HG03439 (cell line): ENCODE data around the gene HK1.
"Not testable (repeated sequence)": the region's sequence is repeated elsewhere in the genome, so short reads cannot be mapped to it uniquely, and the experiment has no call there.

Experiments
- ATAC-seq: cut with Tn5 transposase; IDR thresholded peaks from one replicate; pipeline ENCODE4 v1.9.1; 2021; ENCODE audit warnings: mild to moderate bottlenecking, moderate library complexity; ENCODE audit not compliant: unreplicated experiment

HK1 gene

DNA sequence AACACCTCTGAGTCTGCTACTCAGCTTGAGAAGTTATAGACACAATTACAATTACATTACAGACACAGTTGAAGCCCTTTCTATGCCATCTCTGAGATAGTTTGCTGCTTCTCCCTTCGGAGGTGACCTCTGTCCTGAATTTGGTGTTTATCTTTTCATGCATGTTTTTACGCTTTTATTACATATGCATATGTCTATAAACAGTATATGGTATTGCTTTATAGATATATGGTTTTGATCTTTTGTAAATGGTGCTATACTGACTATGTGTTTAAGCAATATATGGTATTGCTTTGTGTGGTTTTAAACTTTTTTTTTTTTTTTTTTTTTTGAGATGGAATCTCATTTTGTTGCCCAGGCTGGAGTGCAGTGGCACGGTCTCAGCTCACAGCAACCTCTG is 48.4 kb downstream of the HK1 start:
- ATAC-seq, result no peak

DNA sequence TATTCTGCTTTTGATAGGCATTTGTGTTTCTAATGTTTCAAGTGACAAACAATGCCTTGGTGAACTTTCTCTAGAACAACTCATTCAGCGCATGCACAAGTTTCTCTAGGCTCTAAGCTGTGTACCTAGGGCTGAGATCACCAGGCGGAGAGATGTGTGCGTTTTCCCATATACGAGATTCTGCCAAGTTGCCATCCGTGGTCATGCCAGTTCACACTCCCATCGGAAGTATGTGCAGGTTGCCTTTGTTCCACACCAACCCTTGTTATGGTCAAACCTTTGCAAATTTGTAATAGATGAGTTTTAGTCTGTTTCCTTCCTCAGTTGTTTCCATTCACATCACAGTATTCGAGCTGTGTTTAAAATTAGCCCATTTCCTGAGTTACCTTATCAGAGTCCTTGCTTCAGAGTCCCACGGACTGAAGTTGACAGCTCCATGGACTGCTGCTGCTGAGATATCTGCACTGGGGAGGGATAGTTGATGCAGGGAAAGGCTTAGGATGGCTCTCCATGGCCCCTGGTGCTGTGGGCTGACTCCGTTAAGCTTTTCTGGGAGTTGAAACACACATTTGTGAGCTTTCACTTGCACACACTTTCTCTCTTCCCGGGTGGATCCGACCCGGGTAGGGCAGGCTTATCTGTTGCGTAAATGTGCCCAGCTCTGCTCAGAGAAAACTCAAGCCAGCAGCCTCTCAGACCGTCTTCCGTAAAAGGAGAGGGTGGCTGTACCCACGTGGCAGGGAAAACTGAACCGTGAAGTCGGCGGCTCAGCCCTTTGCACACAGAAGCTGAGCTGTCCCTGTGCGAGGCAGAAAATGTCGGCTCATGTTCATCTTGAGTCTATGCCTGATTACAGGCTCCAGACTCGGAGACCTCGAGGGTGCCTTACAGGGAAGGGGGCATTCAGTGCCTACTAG is 49.4 kb downstream of the HK1 start:
- peak; percentile 74 for ATAC-seq

- no peak for ATAC-seq
Observed at GRCh38 chr10:69328380-69328735, 50.1 kb downstream of the HK1 start.

- not testable (repeated sequence) for ATAC-seq
Observed at GRCh38 chr10:69328888-69329287, 50.6 kb downstream of the HK1 start.

DNA sequence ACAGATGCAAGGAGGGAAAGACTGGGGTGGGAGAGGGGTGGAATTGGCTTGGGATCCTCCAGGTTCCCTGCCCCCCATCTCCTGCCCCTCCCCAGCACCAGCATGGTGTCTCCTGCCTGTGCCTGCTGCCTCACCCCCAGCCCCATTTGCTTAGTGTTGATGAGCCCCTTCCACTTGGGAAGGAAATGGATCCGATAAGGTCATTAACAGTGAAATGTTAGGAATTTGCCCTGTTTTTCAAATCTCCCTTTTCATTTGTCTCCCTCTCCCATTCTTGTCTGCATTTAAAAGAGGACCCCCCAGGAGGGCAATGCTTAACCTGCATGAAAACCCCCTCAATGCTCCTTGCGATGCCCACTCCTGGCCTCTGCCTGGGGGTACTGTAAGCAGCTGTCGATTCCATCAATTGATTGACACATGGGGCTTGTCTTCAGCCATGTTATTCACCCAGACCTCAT is 51.5 kb downstream of the HK1 start:
- no peak for ATAC-seq

- no peak for ATAC-seq
Observed at GRCh38 chr10:69331161-69331560, 52.9 kb downstream of the HK1 start.

- ATAC-seq, result no peak
Observed at GRCh38 chr10:69332278-69333010, 54.1 kb downstream of the HK1 start.

- no peak for ATAC-seq
Observed at GRCh38 chr10:69333205-69333604, 54.9 kb downstream of the HK1 start.

DNA sequence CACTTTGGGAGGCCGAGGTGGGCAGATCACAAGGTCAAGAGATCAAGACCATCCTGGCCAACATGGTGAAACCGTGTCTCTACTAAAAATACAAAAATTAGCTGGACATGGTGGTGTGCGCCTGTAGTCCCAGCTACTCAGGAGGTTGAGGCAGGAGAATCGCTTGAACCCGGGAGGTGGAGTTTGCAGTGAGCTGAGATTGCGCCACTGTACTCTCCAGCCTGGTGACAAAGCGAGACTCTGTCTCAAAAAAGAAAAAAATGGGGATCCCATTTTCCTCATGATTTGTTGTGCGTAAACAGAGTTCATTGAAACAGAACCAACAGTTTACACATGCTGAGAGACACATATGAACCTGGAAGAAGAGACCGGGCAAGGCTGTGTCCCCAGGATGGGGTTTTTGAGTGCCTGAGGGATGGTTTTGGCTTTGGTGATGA is 55.6 kb downstream of the HK1 start:
- not testable (repeated sequence) for ATAC-seq

GRCh38 chr10:69334302-69335062 is 56.2 kb downstream of the HK1 start:
- no peak for ATAC-seq

DNA sequence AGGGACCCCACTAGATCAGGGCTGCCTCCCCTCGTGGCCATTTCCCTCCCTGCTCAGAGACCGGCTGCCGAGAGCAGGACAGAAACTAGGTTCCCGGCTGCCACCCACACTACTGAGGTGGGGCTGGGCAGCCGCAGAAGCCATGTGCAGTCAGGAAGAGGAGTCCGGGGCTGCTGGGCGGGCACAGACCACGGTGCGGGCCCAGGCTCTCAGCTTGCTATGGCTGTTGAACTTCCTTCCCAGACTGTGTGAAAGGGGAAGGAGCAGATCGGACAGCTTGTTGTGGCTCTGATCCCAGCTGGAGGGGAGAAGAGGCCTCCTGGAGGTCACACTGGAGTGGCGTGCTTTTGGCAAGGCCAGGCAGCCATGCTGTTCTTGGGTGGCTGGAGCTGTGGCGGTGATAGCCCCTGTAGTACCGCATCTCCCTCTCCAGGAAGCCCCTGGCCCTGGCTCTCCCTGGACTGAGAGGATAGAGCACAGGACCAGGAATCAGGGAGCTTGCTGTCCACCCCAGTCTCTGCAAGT is 56.8 kb downstream of the HK1 start:
- ATAC-seq, result no peak

DNA sequence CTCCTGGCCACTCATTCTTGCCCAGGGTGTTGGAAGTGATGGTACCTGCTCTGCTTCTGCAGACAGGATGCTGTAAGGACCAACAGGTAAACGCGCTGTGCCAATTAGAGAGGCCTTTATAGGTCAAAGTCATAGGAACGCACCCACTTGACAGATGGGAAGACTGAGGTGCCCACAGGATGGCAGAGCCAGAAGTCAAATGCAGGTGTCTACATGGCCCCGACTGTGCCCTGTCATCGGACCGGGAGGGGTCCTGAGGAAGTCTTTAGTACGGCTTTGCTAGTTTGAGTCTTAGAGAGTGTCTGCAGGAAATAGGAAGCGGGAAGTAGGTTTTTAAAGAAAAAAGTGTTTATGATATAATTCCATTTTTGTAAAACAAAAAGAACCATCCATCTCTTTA is 57.3 kb downstream of the HK1 start:
- ATAC-seq, result no peak

GRCh38 chr10:69336952-69337295 is 58.6 kb downstream of the HK1 start:
- no peak for ATAC-seq

DNA sequence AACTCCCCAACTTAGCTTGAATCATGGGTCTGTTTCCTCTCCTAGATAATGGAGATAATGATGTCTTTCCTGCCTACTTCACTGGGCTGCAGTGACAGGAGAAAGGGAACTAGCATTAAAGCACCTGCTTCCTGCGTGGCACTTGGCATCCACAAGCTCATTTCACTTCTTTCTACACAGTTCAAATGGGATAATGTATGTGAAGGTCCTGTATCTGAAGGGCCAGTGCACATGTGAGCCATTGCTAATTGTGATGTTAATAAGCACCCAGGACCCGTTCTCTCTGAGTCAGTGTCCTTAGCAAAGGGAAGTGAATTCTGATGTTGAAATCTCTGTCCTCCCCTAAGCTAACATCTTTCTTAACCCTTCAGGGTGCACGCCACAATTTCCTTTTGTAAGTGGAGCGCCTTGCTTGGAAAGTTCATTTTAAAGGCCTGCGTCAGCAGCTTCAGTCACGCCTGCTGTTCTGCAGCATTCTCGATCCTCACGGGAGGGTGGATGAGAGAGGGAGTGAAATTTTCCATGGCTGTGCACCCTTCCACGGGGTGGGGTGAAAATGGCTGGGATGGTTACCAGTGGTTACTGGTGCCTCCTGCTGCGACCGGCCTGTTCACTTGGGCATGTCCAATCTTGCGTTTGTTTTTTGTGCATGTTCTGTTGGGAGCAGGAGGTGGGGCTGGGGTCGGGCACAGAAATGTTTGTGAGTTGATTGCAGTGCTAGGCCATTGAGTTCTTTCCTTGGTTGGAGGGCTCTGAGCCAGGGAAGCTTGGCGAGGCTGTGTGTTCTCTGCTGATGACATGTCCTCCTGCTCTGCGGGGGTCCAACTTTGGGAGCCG is 59.2 kb downstream of the HK1 start:
- no peak for ATAC-seq

DNA sequence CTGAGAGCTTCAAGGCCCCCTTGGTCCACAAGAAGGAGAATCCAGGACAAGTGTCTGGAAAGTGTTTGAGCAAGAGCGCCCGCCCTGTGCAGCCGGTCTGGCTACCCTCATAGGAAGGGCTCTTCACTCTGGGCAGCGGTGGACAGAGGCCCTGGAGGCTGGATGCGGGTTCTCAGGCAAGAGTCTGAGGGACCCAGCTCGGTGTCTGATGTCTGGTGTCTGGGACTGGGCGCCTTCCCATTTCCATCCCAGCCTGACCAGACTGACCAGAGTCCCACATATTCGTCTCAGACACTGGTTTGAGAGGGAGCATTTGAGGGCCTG is 59.8 kb downstream of the HK1 start:
- no peak for ATAC-seq

- no peak for ATAC-seq
Observed at GRCh38 chr10:69338547-69339450, 60.5 kb downstream of the HK1 start.

DNA sequence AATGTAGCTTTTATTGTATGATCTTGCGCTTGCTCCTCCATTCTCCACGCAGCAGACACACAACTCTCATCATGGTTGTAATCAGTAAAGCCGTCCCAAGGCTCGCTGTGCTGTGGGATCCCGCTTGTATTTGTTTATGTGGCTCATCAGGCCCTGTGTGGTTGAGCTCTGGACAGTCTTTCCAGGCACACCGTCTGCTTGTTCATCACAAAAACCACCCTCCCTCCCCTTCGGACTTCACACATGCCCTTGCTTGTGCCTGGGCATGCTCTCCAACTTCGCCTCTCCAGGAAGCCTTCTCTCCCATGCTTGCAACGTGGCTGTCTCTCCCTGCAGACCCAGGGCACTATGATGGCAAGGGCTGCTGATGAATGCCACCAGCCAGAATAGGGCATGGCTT is 62.4 kb downstream of the HK1 start:
- ATAC-seq, result no peak

GRCh38 chr10:69343905-69344304 is 65.6 kb downstream of the HK1 start:
- no peak for ATAC-seq

DNA sequence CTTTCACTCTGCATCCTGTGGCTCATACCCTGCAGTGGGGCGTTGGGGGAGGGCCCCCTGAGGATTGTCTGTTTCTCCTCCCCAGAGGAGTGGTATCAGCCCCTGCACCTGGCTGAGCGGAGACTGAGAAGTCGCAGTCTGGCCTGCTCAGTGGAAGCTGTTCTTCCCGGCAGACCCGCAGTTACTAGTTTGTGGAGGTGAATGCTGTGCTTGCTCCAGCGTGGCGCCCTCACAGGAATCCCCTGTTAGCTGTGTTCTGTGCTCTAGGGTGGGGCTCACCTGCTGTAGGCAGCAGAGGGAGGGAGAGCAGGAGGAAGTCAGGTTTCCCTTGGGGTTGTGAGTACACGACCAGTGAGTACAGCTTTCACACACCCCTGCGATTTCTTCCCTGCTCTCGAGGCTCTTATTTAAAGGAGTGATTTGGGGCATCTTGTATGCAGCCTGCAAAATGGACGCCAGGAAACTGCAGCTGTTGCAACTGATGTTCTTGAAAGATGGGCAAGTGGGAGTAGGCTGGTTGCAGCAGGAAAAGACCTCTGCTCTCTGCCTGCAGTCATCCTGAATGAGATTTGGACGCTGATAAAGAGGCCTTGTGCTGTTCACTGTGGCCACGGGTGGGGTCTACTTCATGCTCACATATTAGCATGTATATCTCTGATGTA is 66.4 kb downstream of the HK1 start:
- ATAC-seq, result no peak
